HG02623 (cell line): Measurements from ENCODE around the gene IL36A.

Experiments used
- ATAC-seq: cut with Tn5 transposase; IDR thresholded peaks from one replicate; pipeline ENCODE4 v1.9.1; 2021; ENCODE audit warnings: moderate library complexity; ENCODE audit not compliant: unreplicated experiment

IL36A gene

GRCh38 chr2:113002677-113003076, 2.6 kb upstream of the IL36A start:
- ATAC-seq = no peak

- ATAC-seq = no peak
Observed at GRCh38 chr2:113007250-113007649, 2.0 kb downstream of the IL36A start.

GRCh38 chr2:113009622-113010021, 4.4 kb downstream of the IL36A start:
- no peak for ATAC-seq

GRCh38 chr2:113010088-113010487, 4.8 kb downstream of the IL36A start:
- no peak for ATAC-seq

- ATAC-seq = no peak
Observed at GRCh38 chr2:113011108-113011507, 5.8 kb downstream of the IL36A start.

GRCh38 chr2:113012436-113013335, 7.4 kb downstream of the IL36A start:
- no peak for ATAC-seq

GRCh38 chr2:113013336-113013661, 8.0 kb downstream of the IL36A start:
- ATAC-seq = no peak

- no peak for ATAC-seq
Observed at GRCh38 chr2:113014067-113014466, 8.8 kb downstream of the IL36A start.

GRCh38 chr2:113015042-113015441, 9.8 kb downstream of the IL36A start:
- no peak for ATAC-seq

- ATAC-seq = no peak
Observed at GRCh38 chr2:113015655-113016054, 10.4 kb downstream of the IL36A start.

GRCh38 chr2:113018509-113018908, 13.2 kb downstream of the IL36A start:
- no peak for ATAC-seq

GRCh38 chr2:113021312-113021711, 16.1 kb downstream of the IL36A start:
- ATAC-seq = no peak

GRCh38 chr2:113024764-113025163, 19.5 kb downstream of the IL36A start:
- ATAC-seq = no peak

- no peak for ATAC-seq
Observed at GRCh38 chr2:113025737-113026136, 20.5 kb downstream of the IL36A start.

- no peak for ATAC-seq
Observed at GRCh38 chr2:113027691-113028090, 22.4 kb downstream of the IL36A start.

- ATAC-seq = no peak
Observed at GRCh38 chr2:113028112-113028511, 22.9 kb downstream of the IL36A start.

GRCh38 chr2:113032737-113033136, 27.5 kb downstream of the IL36A start:
- no peak for ATAC-seq

- ATAC-seq = no peak
Observed at GRCh38 chr2:113034016-113034415, 28.8 kb downstream of the IL36A start.

GRCh38 chr2:113036763-113037162, 31.5 kb downstream of the IL36A start:
- ATAC-seq = no peak

GRCh38 chr2:113038291-113038690, 33.0 kb downstream of the IL36A start:
- ATAC-seq = no peak

- ATAC-seq = no peak
Observed at GRCh38 chr2:113039158-113039557, 33.9 kb downstream of the IL36A start.

- no peak for ATAC-seq
Observed at GRCh38 chr2:113039719-113040118, 34.5 kb downstream of the IL36A start.

- ATAC-seq = no peak
Observed at GRCh38 chr2:113041871-113042270, 36.6 kb downstream of the IL36A start.
